GM20000 (cell line): ENCODE measurements around the gene LRP5.
A peak's percentile ranks its signal among the peaks of the same experiment; 100 is the strongest.

Experiments used
- DNase-seq: peaks from one replicate; pipeline ENCODE4 v3.0.0; 2012; ENCODE audit warnings: low spot score
- CTCF ChIP-seq: IDR thresholded peaks from 2 replicates; pipeline ENCODE4 v1.5.1; 2012; ENCODE audit warnings: mild to moderate bottlenecking, control low read depth; ENCODE audit errors: extremely low read depth, missing control alignments

LRP5 gene

DNA sequence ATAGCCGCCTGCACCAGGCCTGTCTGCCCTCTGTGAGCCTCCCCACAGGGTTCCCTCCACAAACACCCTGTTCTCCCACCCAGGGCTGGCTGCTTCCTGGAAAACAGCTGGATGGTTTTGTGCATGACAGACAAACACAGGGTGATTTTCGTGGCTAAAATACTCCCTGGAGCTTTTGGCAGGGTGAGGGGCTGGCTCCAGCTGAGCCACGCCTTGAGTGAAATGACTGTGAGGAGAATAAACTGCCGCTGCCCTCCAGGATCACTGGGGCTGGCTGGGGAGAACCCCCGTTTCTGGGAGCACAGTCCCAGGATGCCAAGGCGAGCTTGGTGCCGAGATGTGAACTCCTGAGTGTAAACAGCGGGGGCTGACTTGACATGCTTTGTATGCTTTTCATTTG lies 127.8 kb downstream of the LRP5 start:
- TF ChIP-seq CTCF = no peak
- peak; percentile 37 for DNase-seq

DNA sequence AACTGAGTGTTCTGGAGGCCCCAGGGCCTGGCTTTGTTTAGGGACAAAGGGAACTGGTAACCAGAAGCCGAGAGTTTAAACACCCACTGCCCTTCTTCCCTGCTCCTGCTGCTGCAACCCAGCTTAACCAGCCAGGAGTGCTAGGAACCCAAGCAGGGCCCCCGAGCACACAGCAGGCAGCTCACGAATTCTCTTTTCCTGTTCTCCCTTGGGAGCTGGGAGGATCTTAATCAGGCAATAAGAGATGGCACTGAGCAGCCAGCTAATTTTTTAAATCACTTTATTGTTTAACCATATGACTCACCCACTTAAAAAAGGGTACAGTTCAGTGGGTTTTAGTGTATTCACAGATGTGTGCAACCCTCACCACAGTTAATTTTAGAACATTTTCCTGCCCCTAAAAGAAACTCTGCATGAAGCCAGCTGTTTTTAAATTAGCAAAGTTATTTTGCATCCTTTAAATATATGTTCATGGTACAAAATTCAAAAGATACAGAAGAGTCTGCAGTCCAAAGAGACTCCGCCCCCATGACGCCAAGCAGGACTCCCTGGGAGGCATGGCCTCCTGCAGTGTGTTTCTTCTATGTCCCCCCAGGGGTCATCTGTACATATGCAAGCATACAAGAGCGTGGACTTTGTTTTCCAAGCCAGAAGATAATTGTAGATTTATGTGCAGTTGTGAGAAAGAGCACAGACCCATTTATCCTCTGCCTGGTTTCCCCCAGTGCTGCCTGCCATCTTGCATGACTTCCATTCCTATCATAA lies 129.3 kb downstream of the LRP5 start:
- no peak for TF ChIP-seq CTCF
- DNase-seq = peak; percentile 29

- TF ChIP-seq CTCF = no peak
- DNase-seq = no peak
Measured at GRCh38 chr11:68442433-68442832, 130.0 kb downstream of the LRP5 start.

- no peak for TF ChIP-seq CTCF
- no peak for DNase-seq
Measured at GRCh38 chr11:68444566-68444965, 132.2 kb downstream of the LRP5 start.

DNA sequence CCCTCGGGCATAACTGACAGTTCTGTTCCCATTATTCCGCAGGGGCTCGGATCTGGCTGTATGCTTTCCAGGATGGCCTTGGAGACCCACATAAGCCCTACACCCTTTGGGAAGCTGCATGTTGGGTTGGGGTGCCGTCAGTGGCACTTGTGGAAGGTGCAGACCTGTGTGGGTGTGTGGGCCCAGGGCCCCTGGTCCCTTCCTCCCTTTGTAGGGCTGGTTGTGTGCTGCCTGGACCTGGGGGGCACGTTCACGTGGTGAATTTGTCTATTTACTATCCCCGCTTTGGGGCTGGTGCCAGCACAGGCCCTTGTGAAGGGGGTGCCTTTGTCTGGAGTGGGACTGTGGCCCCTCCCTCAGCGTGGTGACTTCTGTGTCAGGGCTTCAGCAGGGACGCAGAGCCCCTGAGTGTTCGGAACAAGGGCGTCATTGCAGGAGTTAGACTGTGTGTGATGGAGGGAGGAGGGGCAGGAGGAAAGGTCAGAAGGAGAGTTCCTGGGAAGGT lies 133.2 kb downstream of the LRP5 start:
- no peak for TF ChIP-seq CTCF
- no peak for DNase-seq

- no peak for TF ChIP-seq CTCF
- no peak for DNase-seq
Measured at GRCh38 chr11:68446046-68446725, 133.8 kb downstream of the LRP5 start.
